Naive thymus-derived CD8-positive, alpha-beta T cell (primary cell): ENCODE results near the gene NMT1. TPM values are rescaled to one million over a fixed set of nuclear protein-coding genes. Genes with fewer than 3 reads are reported as not detected.

Source experiments
- ATAC-seq, 2 donors: fragments of 150-1000 bp; cut with Tn5 transposase in 1 of 2; sonication (Bioruptor Pico), chemical (Tn5 transposase) in 1 of 2; 1 replicate in 1 of 2; 2 replicates in 1 of 2; pipeline ENCODE4 v1.10.0; 2021; ENCODE audit warnings: mild to moderate bottlenecking in 2 of 2, moderate library complexity in 2 of 2
- POLR2A ChIA-PET: fragments of 350-600 bp; sonication (Branson Sonifier 250); formaldehyde crosslinking; loops from one replicate; lab custom pipeline; 2021; ENCODE audit warnings: antibody characterized with exemption; lab: Charles Lee
- DNase-seq, 10 donors: peaks; one replicate each; pipeline versions ENCODE4 v3.0.0 to v3.0.0-alpha.2; 2020 to 2022
- H3K27ac Mint-ChIP-seq, 10 donors: one replicate each; pipeline ENCODE4 v1.8.0; 2020 to 2022; ENCODE audit warnings: mild to moderate bottlenecking in 10 of 10, mixed read lengths in 10 of 10, moderate library complexity in 4 of 10, inconsistent platforms in 1 of 10
- H3K27me3 Mint-ChIP-seq, 5 donors: one replicate each; pipeline ENCODE4 v1.8.0; 2021 to 2022; ENCODE audit warnings: mixed read lengths in 5 of 5
- H3K36me3 Mint-ChIP-seq, 3 donors: one replicate each; pipeline ENCODE4 v1.8.0; 2020 to 2022; ENCODE audit warnings: mixed read lengths in 3 of 3, mild to moderate bottlenecking in 2 of 3, inconsistent platforms in 1 of 3
- H3K4me1 Mint-ChIP-seq, 4 donors: one replicate each; pipeline ENCODE4 v1.8.0; 2021 to 2022; ENCODE audit warnings: mixed read lengths in 4 of 4
- H3K4me3 Mint-ChIP-seq, 10 donors: one replicate each; pipeline ENCODE4 v1.8.0; 2020 to 2022; ENCODE audit warnings: mild to moderate bottlenecking in 10 of 10, mixed read lengths in 10 of 10, moderate library complexity in 6 of 10, inconsistent platforms in 1 of 10
- H3K9me3 Mint-ChIP-seq, 9 donors: one replicate each; pipeline ENCODE4 v1.8.0; 2020 to 2022; ENCODE audit warnings: mixed read lengths in 9 of 9, mild to moderate bottlenecking in 3 of 9, inconsistent platforms in 1 of 9, moderate library complexity in 1 of 9
- polyA plus RNA-seq, 3 donors: library from polyadenylated mRNA; unstranded; fragments of 300-500 nt; fragmentation: Illumina TruSeq; gene quantifications; one replicate each; pipeline ENCODE4 v1.2.3, GENCODE V29; 2021
- total RNA-seq, 8 experiments: library from RNA in 2 of 8; stranded (reverse) in 2 of 8; gene quantifications; one replicate each; pipeline ENCODE4 v1.2.3 and lab custom pipeline; 2021 to 2026

Gene NMT1
- total and polyA plus RNA-seq, 5 experiments from 2014 or later, result 55.2 to 139 (median 70.8) TPM

DNA sequence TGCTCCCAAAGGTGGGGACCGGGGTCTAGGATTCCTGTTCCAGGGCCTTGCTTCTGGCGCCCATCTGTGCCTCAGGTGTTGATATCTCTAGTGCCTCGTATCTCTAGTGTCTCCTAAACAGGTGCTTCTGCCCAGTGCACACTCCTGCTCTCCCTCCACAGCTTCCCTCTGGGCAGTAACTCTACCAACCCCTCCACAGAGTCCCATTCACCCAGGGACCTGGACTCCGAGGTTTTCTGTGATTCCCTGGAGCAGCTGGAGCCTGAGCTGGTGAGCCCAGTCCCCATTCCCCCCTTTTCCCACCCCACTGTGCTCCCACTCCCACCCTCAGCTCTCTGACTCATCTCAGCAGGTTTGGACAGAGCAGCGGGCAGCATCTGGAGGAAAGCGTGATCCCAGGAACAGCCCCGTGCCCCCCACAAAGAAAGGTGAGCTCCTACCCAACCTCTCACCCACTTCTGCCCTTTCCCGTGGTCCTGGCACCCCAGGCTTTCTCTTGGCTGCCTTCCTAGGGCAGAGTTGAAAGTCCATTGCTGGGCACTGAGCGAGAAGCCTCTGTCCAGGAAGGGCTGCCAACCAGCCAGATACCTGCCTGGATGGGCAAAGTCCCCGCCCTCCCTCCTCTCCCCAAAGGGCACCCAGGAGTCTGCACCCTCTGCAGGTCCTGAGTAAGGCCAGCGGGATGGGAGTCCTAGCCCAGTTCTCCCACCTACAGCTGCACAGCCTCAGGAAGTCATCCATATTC lies 76.6 kb downstream of the NMT1 start:
- ATAC-seq, result no peak
- H3K27ac Mint-ChIP-seq, result peak overlapping the region in 1 of 10 donors; percentile 28
- POLR2A ChIA-PET, result interaction anchor here (1.8 to 7.2 kb wide), 2 partner anchors 10 to 89 kb away, joined by 8 to 195 read pairs; partner anchors contain the start of gene HEXIM1

GRCh38 chr17:45138911-45139532 lies 77.9 kb downstream of the NMT1 start:
- POLR2A ChIA-PET, result interaction anchor here (0.6 to 3.1 kb wide), 5 partner anchors 10 to 328 kb away, joined by 4 to 32 read pairs (median 8); partner anchors contain the start of gene HEXIM1
- H3K27ac Mint-ChIP-seq, result peak overlapping the region in 2 of 10 donors; percentile 66 to 92
- DNase-seq, result peak in 1 of 10 donors; percentile 58
- H3K4me3 Mint-ChIP-seq, result no peak overlapping the region
- H3K36me3 Mint-ChIP-seq, result peaks cover 0 to 8% (median 0%) of the 10 kb centered on the region in 3 donors
- H3K4me1 Mint-ChIP-seq, result peaks cover 7 to 43% (median 31%) of the 10 kb centered on the region in 4 donors
- no peaks in the 10 kb centered on the region for H3K27me3 Mint-ChIP-seq
- H3K9me3 Mint-ChIP-seq, result no peaks in the 10 kb centered on the region
- no peak for ATAC-seq

More for the DNA sequence above, 76.6 kb downstream of the NMT1 start:
- H3K9me3 Mint-ChIP-seq, result no peaks in the 10 kb centered on the region
- no peaks in the 10 kb centered on the region for H3K27me3 Mint-ChIP-seq
- peaks cover 0 to 8% (median 0%) of the 10 kb centered on the region in 3 donors for H3K36me3 Mint-ChIP-seq
- peak overlapping the region in 3 of 10 donors; percentile 15 to 58 (median 30) for H3K4me3 Mint-ChIP-seq
- peak in 1 of 10 donors; percentile 50 for DNase-seq
- peaks cover 8 to 38% (median 27%) of the 10 kb centered on the region in 4 donors for H3K4me1 Mint-ChIP-seq

GRCh38 chr17:45139533-45139920 lies 78.4 kb downstream of the NMT1 start:
- Mint-ChIP-seq H3K9me3 (no peaks in the 10 kb centered on the region), H3K36me3 (peaks cover 0 to 8% (median 0%) of the 10 kb centered on the region in 3 donors), H3K27me3 (no peaks in the 10 kb centered on the region), H3K27ac (peak overlapping the region in 3 of 10 donors; percentile 21 to 92 (median 66)), H3K4me1 (peaks cover 7 to 44% (median 31%) of the 10 kb centered on the region in 4 donors), H3K4me3 (peak overlapping the region in 2 of 10 donors; percentile 28 to 57)
- POLR2A ChIA-PET, result interaction anchor here (0.7 to 3.1 kb wide), 4 partner anchors 9 to 112 kb away, joined by 3 to 32 read pairs (median 6); partner anchors contain the start of gene HEXIM1
- ATAC-seq (no peak), DNase-seq (peak in 1 of 10 donors; percentile 21)

DNA sequence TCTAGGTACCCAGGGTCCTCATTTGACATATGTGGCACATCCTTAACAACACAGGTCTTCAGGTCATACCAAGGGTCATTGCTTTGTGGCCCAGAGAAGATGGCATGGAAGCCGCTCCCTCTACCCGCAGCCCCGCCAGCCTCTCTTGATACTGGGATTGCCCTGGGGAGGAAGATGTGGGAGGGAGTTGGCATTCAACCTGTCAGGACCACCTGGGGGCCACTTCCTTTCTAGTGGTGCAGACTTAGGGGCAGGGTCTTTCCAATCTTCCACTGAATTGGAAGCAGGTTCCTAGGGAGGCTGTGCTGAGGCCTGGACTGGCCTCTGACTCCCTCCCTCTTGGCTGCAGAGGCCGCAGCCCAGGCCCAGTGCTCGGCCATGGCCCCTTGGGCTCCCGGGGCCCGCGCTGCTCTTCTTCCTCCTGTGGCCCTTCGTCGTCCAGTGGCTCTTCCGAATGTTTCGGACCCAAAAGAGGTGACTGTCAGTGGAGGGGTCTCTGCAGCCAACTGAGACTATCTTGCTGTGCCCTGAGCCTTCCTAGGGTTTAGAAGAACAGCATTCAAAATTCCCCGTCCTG lies 82.1 kb downstream of the NMT1 start:
- ATAC-seq, result no peak
- peaks cover 0 to under 1% (median 0%) of the 10 kb centered on the region in 5 donors for H3K27me3 Mint-ChIP-seq
- peaks cover 17 to 55% (median 48%) of the 10 kb centered on the region in 4 donors for H3K4me1 Mint-ChIP-seq
- no peaks in the 10 kb centered on the region for H3K9me3 Mint-ChIP-seq
- POLR2A ChIA-PET, result interaction anchor here (0.9 to 11.0 kb wide), 5 partner anchors 8 to 77 kb away, joined by 4 to 195 read pairs (median 14); partner anchors contain the start of genes ACBD4, HEXIM2 and PLCD3
- H3K27ac Mint-ChIP-seq, result peak overlapping the region; percentile 40 to 91 (median 76)
- no peak for DNase-seq
- peaks cover 0 to 4% (median 0%) of the 10 kb centered on the region in 3 donors for H3K36me3 Mint-ChIP-seq
- peak overlapping the region; percentile 68 to 93 (median 80) for H3K4me3 Mint-ChIP-seq

DNA sequence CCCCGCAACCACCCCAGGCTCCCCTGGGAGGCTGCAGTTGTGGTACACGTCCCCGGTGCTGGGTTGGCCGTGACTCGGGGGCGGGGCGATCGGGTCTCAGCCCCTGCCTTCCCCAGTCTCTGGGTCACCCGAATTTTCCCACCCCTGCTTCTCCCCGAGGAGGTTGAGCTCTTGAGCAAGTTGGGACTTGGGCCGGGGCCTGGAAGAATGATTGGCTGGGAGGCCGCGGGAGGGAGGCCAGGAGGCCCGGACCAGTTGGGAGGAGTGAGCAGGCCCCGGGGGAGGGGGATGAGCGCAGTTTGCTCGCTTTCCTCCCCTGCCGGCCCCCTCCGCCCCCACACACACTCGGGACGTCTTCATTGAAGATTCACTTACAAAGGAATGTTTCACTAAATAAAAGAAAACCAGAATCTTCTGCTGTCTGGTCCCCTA lies 82.7 kb downstream of the NMT1 start:
- peak overlapping the region; percentile 68 to 93 (median 80) for H3K4me3 Mint-ChIP-seq
- DNase-seq, result peak in 8 of 10 donors; percentile 23 to 48 (median 39)
- peaks cover 21 to 61% (median 50%) of the 10 kb centered on the region in 4 donors for H3K4me1 Mint-ChIP-seq
- peak overlapping the region; percentile 61 to 91 (median 78) for H3K27ac Mint-ChIP-seq
- peaks cover 0 to 5% (median 0%) of the 10 kb centered on the region in 3 donors for H3K36me3 Mint-ChIP-seq
- POLR2A ChIA-PET, result interaction anchor here (0.6 to 11.0 kb wide), 10 partner anchors 9 to 245 kb away, joined by 3 to 195 read pairs (median 3); partner anchors contain the start of genes ACBD4, EFTUD2, HEXIM2 and PLCD3
- H3K27me3 Mint-ChIP-seq, result peaks cover 0 to 3% (median 0%) of the 10 kb centered on the region in 5 donors
- H3K9me3 Mint-ChIP-seq, result no peaks in the 10 kb centered on the region
- ATAC-seq, result no peak

GRCh38 chr17:45144199-45145034 lies 83.3 kb downstream of the NMT1 start:
- POLR2A ChIA-PET, result interaction anchor here (0.6 to 11.0 kb wide), 10 partner anchors 9 to 245 kb away, joined by 3 to 195 read pairs (median 3); partner anchors contain the start of genes ACBD4, EFTUD2, HEXIM2 and PLCD3
- H3K4me3 Mint-ChIP-seq, result peak overlapping the region; percentile 68 to 93 (median 80)
- DNase-seq (peak in 3 of 10 donors; percentile 36 to 41 (median 38)), ATAC-seq (no peak)
- peaks cover 24 to 67% (median 50%) of the 10 kb centered on the region in 4 donors for H3K4me1 Mint-ChIP-seq
- H3K27me3 Mint-ChIP-seq, result peaks cover 0 to 3% (median 0%) of the 10 kb centered on the region in 5 donors
- H3K9me3 Mint-ChIP-seq, result no peaks in the 10 kb centered on the region
- peaks cover 0 to 5% (median 0%) of the 10 kb centered on the region in 3 donors for H3K36me3 Mint-ChIP-seq
- peak overlapping the region in 9 of 10 donors; percentile 27 to 99 (median 77) for H3K27ac Mint-ChIP-seq

DNA sequence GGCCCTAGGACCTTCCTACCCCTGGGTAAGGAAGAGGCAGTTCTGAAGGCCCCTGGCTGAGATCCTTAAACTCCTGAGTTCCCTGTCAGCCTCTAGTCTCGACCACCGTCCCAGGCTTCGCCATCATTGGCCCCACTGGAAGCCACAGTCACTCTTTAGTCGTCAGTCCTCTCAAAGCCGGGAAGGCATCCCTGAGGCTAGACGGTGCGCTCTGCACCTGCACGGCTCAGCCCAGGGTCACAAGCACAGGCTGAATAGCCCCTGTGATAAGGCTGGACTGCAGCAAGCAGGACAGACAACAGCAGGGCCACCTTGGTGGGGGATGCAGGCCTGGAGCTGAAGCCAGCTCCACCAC lies 83.9 kb downstream of the NMT1 start:
- peaks cover 30 to 73% (median 55%) of the 10 kb centered on the region in 4 donors for H3K4me1 Mint-ChIP-seq
- POLR2A ChIA-PET, result interaction anchor here (1.0 to 11.0 kb wide), 7 partner anchors 10 to 246 kb away, joined by 3 to 195 read pairs (median 5); partner anchors contain the start of genes ACBD4, EFTUD2, HEXIM2 and PLCD3

GRCh38 chr17:45146166-45146565 lies 85.0 kb downstream of the NMT1 start:
- Mint-ChIP-seq H3K4me1 (peaks cover 34 to 77% (median 58%) of the 10 kb centered on the region in 4 donors), H3K27me3 (peaks cover 0 to 3% (median 0%) of the 10 kb centered on the region in 5 donors), H3K4me3 (peak overlapping the region; percentile 55 to 99 (median 96)), H3K9me3 (no peaks in the 10 kb centered on the region), H3K36me3 (peaks cover 0 to 2% (median 0%) of the 10 kb centered on the region in 3 donors), H3K27ac (peak overlapping the region; percentile 44 to 100 (median 99))
- ATAC-seq (no peak), DNase-seq (no peak)
- POLR2A ChIA-PET, result interaction anchor here (0.7 to 11.0 kb wide), 7 partner anchors 11 to 1785 kb away, joined by 3 to 195 read pairs (median 9); partner anchors contain the start of genes ACBD4, HEXIM2 and PLCD3

More for the DNA sequence above, 83.9 kb downstream of the NMT1 start:
- Mint-ChIP-seq H3K9me3 (no peaks in the 10 kb centered on the region), H3K27me3 (peaks cover 0 to 3% (median 0%) of the 10 kb centered on the region in 5 donors), H3K36me3 (peaks cover 0 to 3% (median 0%) of the 10 kb centered on the region in 3 donors), H3K27ac (peak overlapping the region in 7 of 10 donors; percentile 14 to 99 (median 52)), H3K4me3 (peak overlapping the region; percentile 33 to 93 (median 67))
- ATAC-seq (no peak), DNase-seq (peak in 2 of 10 donors; percentile 15 to 19)

DNA sequence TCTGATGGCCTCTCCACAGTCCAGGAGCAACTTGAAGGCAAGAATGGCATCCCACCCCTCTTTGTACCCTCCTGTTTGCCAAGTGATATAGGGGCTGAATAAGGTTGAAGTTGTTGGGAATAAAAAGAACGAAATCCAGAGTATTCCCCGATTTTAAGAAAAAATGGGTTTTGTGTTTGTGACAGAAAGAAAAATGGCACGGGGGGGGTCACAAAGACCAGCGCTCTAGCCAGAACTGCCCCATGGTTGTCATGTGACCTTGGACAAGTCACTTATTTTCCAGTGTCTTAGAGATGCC lies 85.4 kb downstream of the NMT1 start:
- Mint-ChIP-seq H3K36me3 (peaks cover 0 to 2% (median 0%) of the 10 kb centered on the region in 3 donors), H3K4me3 (peak overlapping the region; percentile 93 to 99 (median 96)), H3K9me3 (no peaks in the 10 kb centered on the region), H3K27me3 (peaks cover 0 to 3% (median 0%) of the 10 kb centered on the region in 5 donors), H3K27ac (peak overlapping the region; percentile 97 to 100 (median 100)), H3K4me1 (peaks cover 35 to 78% (median 58%) of the 10 kb centered on the region in 4 donors)
- ATAC-seq (no peak), DNase-seq (no peak)
- POLR2A ChIA-PET, result interaction anchor here (1.0 to 11.0 kb wide), 5 partner anchors 12 to 79 kb away, joined by 3 to 195 read pairs (median 36); partner anchors contain the start of genes ACBD4, HEXIM2 and PLCD3

GRCh38 chr17:45146890-45147580 lies 85.9 kb downstream of the NMT1 start:
- DNase-seq (peak in 4 of 10 donors; percentile 48 to 67 (median 64)), ATAC-seq (peak in 1 of 2 donors; percentile 3)
- POLR2A ChIA-PET, result interaction anchor here (0.7 to 11.0 kb wide), 12 partner anchors 7 to 86 kb away, joined by 3 to 676 read pairs (median 34); partner anchors contain the start of genes ACBD4, FMNL1, HEXIM2 and NMT1
- peaks cover 0 to 2% (median 0%) of the 10 kb centered on the region in 3 donors for H3K36me3 Mint-ChIP-seq
- peaks cover 37 to 82% (median 60%) of the 10 kb centered on the region in 4 donors for H3K4me1 Mint-ChIP-seq
- no peaks in the 10 kb centered on the region for H3K9me3 Mint-ChIP-seq
- H3K27ac Mint-ChIP-seq, result peak overlapping the region; percentile 97 to 100 (median 100)
- H3K27me3 Mint-ChIP-seq, result peaks cover 0 to 3% (median 0%) of the 10 kb centered on the region in 5 donors
- peak overlapping the region; percentile 93 to 99 (median 96) for H3K4me3 Mint-ChIP-seq
